HG02970 (cell line): Measurements from ENCODE around the gene LRG1.

Experiments used
- ATAC-seq: cut with Tn5 transposase; IDR thresholded peaks from one replicate; pipeline ENCODE4 v1.9.1; 2021; ENCODE audit warnings: mild to moderate bottlenecking, moderate library complexity, moderate number of reproducible peaks; ENCODE audit not compliant: unreplicated experiment, low FRiP score

Gene LRG1, protein sequence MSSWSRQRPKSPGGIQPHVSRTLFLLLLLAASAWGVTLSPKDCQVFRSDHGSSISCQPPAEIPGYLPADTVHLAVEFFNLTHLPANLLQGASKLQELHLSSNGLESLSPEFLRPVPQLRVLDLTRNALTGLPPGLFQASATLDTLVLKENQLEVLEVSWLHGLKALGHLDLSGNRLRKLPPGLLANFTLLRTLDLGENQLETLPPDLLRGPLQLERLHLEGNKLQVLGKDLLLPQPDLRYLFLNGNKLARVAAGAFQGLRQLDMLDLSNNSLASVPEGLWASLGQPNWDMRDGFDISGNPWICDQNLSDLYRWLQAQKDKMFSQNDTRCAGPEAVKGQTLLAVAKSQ

DNA sequence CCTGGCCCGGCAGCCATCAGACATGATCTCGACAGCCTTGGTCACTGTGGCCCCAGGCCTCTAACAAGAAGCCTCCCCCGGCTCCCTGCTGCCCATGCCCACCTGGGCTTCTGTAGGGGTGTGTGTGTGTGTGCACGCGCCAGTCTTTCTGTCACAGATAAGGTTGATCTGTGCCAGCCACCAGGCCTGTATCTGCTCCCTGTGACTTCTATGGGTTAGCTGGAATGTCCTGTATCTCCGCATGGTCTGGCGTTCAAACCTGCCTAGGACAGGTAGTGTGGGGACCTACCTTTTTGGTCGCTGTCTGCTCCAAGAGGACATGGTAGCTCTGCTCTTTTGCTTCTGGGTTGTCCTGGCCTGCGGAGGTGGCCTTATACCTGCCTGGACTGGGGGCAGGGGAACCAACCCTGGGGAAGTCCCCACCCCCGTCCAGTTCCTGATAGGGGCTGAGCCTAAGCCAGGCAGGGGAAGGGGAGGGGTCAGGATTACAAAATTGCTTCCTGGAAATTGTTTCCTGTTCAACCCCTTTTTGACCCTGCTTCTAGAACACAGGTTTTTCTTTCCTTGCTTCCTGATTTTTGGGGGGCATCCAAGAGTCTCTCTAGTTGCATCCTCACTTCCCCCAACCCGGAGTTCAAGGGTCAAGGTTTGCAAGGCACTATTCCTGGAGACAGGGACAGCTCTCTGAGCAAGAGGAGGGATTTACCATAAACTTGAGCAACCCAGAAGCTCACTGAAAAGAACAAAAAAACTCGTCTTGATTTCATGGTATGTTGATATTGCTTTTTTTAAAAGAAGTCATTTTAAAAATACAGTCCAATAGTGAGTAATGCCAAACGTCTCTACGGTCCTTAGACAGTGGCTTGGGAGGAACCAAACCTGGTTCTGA is at the start of gene LRG1:
Gene LRG1, minus strand, starts transcription at position 344 of the 889 bp plus-strand sequence. Its CDS starts 23 bp downstream, at position 321.
- ATAC-seq, result no peak

DNA sequence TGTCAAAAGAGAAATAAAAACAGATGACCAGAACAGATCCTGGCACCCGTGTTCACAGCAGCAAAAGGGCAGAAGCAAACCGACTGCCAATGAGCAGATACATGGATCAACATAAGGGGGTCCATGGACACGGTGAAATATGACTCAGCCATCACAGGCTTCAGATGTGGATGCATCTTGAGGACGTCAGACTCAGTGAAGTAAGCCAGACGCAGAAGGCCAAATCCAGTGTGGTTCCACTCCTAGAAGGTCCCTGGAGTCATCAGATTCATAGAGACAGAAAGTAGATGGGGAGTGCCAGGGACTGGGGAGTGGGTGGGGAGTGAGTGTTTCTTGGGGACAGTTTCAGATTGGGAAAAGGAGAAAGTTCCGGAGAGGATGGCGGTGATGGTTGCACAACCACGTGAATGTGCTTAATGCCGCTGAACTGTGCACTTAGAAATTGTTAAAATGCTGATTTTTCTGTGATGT is 48.5 kb upstream of the LRG1 start:
- no peak for ATAC-seq

DNA sequence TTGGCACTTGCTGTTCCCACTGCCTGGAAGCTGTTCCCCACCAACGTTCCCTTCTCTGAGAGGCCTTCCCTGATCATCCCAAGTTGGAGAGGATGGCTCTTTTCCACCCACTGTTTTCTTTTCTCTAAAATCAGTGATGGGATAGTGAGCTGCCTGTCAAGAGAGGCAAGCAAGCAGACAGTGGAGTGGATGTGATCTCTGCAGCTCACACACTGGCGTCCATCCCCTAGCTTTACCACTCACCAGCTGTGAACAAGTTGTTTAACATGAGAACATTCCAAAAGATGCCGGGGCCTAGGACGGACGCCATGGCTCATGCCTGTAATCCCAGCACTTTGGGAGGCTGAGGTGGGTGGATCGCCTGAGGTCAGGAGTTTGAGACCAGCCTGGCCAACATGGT is 47.7 kb upstream of the LRG1 start:
- ATAC-seq, result no peak

DNA sequence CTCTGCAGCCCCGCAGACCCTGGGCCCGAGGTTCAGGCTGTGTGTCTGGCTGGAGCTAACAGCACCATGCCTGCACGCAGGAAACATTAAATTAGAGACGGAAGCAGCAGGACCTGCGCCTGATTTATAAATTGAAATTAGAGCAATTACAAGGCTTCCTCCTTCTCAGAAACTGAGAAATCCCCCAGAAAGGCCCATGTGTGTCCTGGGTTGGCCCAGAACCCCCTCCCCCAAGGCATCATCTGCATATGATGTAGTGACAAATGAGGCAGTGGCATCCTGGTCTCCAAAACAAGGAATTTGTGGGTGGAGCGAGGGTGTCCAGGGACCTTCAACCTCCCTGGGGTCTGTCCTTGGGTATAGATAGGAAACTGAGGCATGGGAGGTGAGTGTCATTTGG is 46.9 kb upstream of the LRG1 start:
- ATAC-seq, result no peak

DNA sequence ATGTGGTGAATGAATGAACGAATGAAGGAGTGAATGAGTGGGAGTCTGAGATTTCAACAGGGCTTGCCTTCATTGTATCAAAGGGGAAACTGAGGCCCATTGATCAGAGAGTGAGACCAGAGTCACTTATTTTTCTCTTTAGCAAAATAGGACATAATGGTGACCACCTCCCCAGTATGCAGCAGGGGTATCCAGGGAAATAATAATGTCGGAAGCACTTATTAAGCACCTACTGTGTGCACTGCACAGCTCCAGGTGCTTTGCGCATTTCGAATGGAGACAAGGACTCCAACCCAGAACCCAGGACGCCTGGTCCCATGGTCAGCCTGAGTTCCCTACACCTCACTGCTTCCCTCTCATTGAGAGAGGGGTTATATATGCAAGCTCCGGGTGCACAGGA is 46.4 kb upstream of the LRG1 start:
- no peak for ATAC-seq

DNA sequence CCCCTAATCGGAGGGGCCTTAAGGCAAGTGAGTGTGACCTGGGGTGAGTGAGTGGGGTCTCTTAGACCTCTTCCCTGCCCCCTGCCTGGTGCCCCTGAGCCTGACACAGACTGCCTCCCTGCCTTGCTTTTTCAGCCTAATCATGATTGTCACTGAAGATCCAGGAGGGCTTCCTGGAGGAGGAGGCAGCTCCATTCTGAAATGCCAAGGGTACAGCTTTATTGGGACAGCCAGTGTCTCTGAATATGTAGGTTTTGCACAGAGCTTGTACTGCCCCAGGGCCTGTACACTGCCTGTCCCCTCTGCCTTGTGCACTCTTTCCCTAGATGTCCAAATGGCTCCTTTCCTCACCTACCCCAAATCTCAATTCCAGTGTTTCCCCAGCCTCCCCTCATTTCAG is 45.7 kb upstream of the LRG1 start:
- ATAC-seq, result no peak

DNA sequence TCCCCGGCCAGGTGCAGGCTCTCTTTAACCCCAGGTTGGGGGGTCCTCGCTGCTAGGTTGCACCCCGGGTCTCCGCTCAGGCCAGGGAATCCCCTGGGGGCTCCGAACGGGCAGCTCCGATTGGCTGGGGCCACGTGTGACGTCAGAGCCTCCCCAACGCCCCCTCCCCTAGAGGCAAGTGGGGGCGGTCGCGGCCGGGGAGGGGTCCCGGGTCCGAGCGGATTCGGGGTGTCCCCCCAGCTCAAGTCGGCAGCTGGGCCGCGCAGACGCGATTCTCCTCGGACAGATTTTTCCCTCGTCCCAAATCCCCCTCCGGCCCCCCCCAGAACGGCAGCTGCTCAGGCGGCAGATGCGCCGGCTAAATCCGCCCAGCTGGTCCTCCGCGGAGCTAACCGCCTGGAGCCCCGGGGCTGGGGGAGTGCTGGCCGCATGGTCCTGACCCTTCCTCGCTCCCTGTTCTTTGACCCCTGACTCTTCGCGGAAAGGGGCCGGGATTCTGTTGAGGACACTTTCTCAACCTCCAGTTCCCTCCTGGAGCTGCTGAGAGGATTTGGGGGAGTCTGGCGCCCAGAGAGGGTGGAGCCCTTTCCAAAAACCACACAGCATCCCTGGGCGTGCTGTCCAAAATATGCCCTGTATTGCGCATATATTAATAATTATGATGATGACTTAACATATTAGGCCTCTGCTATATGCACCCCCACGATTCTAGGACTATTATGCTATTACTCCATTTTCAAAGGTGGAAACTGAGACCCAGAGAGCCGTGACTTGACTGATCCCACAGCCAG is 45.0 kb upstream of the LRG1 start:
- no peak for ATAC-seq

DNA sequence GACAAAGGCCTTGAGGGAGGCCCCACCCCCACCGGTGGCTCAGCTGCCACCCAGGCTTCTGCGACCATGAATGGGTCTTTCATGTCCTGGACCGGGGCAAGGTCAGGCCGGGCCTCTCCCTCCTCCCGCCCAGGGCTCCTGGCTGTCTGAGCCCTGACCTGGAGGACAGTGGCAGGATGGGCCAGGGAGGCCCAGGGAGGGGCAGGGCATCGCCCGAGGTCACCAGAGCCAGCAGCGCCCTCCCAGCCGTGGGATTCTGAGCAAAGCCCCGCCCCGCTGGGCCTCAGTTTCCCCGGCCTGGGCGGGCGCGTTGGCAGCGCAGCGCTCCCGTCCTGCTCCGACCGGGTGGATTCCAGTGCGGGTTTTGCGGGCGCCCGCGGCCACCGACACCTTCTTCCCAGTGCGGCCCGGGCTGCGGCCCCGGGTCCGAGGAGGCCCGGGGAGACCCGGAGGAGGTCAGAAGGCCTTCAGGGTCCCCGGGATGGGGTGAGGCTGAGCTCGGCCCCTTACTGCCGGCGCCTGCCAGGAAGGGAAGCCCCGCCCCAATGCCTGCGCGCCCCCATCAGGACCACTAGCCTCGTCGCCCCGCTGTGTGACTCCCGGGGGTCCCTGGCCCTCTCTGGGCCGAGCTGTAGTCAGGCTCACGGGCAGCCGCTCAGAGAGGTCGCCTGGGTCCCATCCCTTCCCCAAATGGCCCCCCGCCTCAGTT is 44.3 kb upstream of the LRG1 start:
- no peak for ATAC-seq

DNA sequence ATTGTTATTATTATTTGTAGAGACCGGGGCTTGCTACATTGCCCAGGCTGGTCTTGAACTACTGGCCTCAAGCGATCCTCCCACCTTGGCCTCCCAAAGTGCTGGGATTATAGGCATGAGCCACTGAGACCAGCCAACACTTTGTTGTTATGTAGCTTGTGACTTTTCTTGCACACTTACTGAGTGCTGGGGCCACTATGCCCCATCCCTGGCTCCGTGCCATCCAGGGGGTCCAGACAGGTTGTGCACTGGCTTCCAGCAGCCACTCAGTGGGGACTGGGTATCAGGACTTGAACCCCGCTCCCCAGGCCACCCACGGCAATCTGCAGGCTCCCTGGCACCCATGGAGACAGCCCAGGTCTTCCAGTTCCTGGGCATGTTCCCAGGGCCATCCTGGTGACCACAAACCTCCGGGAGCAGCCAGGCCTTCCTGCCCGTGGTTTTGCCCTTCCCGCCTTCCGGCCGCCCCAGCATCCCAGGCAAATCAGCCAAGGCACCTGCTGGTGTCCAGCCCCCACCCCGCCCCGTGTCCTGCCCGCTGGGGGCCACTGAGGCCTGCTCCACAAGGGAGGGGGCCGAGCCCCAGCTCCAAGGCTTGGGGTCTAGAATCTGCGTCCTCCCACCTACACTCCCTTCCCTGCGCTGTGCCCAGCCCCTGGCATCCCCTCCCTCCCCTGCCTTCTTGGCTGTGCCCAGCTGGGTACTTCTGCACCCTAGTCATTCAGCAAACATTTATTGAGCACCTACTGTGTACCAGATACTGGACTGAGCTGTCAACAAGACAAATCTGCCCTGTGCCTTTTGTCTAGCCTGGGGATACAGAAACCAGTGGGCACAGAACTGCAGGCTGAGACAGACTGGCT is 43.4 kb upstream of the LRG1 start:
- ATAC-seq, result no peak

DNA sequence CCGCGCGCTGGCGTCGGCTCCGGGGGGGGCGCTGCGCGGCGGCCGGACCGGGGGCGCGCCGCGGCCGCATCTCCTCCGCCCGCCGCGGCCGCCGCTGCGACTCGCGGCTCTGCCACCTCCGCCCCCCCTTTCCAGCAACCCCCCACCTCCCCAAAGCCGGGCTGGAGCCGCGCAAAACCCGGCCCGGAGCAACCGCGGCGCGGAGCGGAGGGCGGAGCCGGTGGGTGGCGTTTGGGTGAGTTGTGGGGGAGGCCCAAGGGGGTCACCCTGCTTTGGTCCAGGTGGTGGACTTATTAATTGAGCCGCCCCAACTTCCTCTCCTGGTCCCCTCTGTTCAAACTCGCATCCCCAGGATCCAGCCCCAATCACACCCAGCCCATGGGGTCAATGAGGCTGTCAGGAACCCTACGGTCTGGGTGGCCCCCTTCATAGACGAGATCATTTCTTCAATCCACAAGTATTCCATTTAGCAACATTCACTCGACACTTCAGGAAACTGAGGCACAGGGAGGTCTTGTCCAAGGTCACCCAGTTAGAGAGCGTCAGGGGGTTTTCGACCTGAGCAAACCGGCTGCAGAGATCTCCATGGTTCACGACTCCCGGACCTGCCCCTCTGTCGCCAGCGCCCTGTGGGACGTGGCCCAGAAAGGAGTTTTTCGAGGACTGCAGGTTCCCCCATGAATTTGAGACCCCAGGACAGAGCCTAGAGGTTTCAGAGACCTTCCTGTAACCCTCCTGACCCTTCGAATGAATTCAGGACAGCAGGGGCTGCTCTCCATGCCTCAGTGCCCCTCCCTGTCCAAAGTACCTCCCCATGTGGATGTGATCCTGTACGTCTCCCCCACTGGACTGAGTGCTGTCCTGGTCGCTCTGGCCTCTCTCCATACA is 42.1 kb upstream of the LRG1 start:
- no peak for ATAC-seq

DNA sequence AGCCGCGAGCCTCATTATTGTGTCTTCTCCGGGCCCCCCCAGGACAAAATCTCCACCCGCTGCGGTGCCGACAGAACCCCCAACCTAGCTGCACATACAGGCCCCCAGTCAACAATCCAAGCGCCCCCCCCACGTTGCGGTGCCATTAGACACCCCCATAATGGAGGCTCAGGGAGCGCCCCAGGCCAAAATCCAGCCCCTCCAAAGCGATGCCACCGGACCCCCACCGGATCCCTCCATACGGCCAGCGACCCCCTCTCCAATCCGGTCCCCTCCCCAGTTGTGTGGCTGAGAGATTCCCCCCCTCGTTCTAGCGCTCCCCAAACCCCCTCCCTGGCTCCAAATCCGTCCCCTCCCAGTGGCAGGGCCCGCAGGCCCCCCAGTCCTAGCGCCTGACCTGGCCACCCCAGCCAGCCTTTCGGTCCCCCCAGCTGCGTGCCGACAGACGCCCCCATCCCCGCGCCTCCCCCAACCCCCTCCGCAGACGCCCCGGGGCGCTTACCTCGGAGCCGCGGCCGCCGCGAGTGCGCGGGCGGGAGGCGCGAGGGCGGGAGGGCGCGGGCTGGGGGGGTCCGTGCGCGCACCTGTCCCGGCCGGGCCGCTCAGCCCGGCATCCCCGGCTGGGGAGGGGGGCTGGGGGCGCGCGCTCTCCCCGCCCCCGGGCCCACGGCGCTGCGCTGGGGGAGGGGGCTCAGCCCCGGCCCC is 41.3 kb upstream of the LRG1 start:
- no peak for ATAC-seq

DNA sequence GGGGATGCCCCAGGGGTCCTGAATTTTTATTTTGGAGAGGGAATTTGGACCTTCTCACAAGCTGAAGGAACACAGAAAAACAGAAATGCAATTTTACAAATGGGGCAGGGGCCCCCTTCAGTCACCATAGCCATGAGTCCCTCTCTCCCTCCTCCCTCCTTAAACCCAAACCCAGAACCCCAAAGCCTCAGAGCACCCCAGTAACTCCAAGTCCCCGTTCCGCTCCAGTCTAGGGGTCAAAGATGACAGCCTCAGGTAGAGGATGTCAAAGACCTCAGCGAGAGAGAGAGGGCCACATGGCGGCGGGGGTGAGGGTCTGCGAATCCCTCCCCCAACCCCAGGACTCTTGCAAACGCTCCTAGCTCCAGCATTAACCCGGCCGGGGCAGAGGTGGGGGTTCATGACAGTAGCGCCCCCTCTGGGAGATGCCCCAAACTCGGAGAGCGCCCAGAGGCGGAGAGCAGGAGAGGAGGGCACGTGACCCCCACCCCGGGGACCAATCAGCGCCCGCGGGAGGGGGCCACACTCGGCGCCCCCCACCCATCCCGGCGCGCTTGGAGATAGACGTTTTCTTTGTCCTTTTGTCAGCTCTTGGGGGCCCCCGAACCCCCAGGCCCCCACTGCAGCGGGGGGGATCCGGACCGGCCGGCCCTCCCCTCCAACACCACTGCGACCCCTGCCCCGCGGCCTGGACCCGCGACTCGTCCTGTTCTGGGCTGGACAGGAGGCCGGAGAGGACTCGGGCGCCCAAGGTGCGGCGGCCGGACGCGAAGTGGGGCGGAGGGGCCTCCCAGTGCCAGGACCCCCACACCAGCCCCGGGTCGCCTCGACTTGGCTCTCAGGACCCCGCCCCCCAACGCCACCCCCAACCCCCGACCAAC is 40.4 kb upstream of the LRG1 start:
- ATAC-seq, result no peak

DNA sequence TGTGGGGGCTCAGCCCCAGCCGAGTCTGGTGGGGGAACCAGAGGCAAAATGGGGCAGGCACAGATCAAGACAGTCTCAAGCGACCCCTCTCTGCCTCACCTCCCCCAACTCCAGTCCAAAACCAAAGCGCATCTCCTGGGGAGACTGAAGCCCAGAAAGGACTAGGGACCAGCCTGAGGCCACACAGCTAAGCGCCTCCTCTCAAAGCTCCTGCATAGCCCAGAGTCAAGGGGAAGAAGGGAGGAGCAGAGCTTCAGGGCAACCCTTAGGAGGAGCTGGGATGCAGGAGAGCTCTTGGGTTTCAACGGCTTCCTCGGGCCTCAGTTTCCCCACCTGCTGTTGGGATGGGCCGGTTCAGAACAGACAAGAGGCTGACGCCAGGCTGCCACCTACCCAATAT is 39.6 kb upstream of the LRG1 start:
- no peak for ATAC-seq

DNA sequence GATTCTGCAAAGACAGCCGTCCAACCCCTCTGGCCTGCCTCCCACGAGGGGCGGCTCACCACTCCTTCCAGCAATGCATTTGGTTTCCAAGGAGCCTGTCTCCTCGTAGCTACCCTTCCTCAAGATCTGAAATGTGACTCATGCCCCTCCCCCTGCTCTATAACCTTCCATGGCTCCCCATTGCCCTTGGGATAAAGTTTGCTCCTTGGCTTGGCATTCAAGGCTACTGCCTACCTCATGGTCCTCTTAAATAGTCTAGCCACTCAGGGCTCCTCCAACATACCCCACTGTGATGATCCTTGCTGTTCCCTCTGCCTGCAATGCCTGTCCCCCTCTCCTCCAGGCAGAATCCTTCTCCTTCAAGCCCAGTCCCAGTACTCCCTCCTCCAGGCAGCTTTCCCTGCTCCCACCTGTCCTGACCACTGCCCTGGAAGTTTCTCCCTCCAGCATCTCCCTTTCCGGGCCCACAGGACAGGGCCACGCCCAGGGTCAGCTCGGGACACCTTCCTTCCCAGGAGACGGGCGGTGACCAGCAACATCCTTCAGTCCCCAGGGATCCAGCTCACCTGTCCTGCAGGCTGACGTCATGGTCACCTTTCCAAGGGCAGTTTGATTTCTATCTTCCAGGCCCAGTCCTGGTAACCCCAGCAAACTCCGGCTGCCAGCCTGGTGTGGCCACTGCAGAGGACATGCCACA is 38.9 kb upstream of the LRG1 start:
- no peak for ATAC-seq

DNA sequence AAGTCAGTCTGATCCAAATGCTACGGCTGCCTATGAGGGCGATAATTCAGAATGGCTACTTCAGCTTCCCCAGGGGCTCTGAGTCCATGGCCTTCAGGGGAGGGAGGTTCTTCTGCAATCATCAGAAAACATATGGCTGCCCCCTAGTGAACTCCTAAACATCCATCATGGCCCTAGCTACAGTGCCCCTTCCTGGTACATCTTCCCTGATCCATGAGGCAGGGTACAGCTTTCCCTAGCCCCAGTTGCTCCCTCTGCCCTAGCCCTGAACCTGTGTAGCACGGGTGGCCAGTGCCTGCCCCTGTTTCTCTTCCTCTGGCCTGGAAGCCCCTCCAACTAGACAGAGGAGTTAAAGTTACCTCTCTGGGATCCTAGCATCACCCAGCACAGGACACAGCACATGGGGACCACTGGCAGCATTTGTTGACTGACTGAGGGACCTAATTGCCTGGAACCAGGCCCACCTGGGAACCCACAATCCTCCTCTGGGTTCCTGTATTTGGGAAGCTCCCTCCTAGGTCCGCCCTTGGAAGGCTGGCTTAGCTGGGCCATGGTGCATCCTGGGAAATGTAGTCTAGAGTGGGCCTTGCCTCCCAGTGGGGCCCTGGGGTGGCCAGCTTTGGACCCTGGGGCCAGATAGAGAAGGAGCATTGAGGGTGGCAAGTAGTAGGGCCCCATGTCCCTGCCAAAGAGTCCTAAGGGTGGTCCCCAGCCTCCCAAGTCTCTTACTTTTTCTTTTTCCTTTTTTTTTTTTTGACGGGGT is 37.4 kb upstream of the LRG1 start:
- ATAC-seq, result no peak
